ENCODE measurements around the gene PDE7B. TPM values are rescaled to one million over a fixed set of nuclear protein-coding genes. Genes with fewer than 3 reads are reported as not detected.

The PDE7B gene
- total and polyA plus RNA-seq, 2 of the 8 experiments (the other 6 are each of a cell fraction or from before 2014, with no cell fraction given) = not detected

DNA sequence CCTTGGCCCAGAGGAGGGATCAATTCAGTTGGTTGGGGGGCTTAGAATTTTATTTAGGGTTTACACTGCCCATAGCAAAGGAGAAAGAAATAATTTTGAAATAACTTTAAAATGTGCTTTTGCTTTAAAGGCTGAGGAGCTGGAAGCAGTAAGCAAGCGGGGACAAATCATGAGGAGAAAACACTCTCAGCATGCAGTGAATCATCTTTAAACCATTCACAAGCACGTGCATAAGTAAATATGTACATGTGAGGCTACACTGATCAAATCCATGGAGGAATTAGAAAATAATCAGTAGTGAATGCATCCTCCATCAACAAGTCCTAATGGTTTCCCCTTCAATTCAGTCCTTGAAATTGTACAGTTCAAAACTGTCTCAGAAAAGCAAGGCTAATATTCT is 217.6 kb downstream of the PDE7B start (continued):
- TF ChIP-seq CBX8 (IDR thresholded peaks at IDR 0.05; ENCODE audit: borderline replicate concordance, low read depth, low read length) = no peak

All from H1 (cell line).